HL-60 (cell line): Measurements from ENCODE around the gene ZBTB7C.

Source experiments
- DNase-seq, 2 experiments: peaks; one replicate each; pipeline ENCODE4 v3.0.0-alpha.2; 2010 to 2020; ENCODE audit warnings: low read depth in 1 of 2, low spot score in 1 of 2
- H3K27ac ChIP-seq: fragments of 250-450 bp; sonication (Bioruptor Pico); replicated peaks from 2 replicates; pipeline ENCODE4 v1.5.1; 2020; ENCODE audit warnings: mild to moderate bottlenecking, moderate library complexity
- H3K27me3 ChIP-seq: fragments of 250-450 bp; sonication (Bioruptor Pico); 2 replicates; pipeline ENCODE4 v1.5.1; 2021; ENCODE audit warnings: mild to moderate bottlenecking, moderate library complexity; ENCODE audit not compliant: insufficient read depth, poor library complexity, severe bottlenecking
- H3K4me3 ChIP-seq: replicated peaks from 2 replicates; pipeline ENCODE4 v1.5.1; 2011; ENCODE audit warnings: mild to moderate bottlenecking, control low read depth, low read length; ENCODE audit not compliant: insufficient read depth
- CTCF ChIP-seq: IDR thresholded peaks from one replicate; pipeline ENCODE4 v1.5.1; 2011; ENCODE audit warnings: low read length, control low read depth, inconsistent platforms; ENCODE audit not compliant: insufficient read depth
- GABPA ChIP-seq: IDR thresholded peaks from 2 replicates; pipeline ENCODE4 v1.6.1; 2012; ENCODE audit warnings: low read depth
- POLR2AphosphoS5 ChIP-seq: IDR thresholded peaks from 2 replicates; pipeline ENCODE4 v1.6.1; 2012; ENCODE audit warnings: low read depth
- REST ChIP-seq: IDR thresholded peaks from 2 replicates; pipeline ENCODE4 v1.6.1; 2012; ENCODE audit warnings: low read depth; ENCODE audit not compliant: insufficient replicate concordance
- SPI1 ChIP-seq: IDR thresholded peaks from 2 replicates; pipeline ENCODE4 v1.6.1; 2012; ENCODE audit warnings: low read depth, mild to moderate bottlenecking, borderline replicate concordance

The ZBTB7C gene

GRCh38 chr18:48310999-48311398 is 98.2 kb downstream of the ZBTB7C start:
- H3K27me3 ChIP-seq, result peaks cover 2% of the 10 kb centered on the region
- no peak for DNase-seq

GRCh38 chr18:48310353-48310752 is 98.8 kb downstream of the ZBTB7C start:
- TF ChIP-seq SPI1 (no peak), POLR2AphosphoS5 (no peak), REST (no peak), CTCF (no peak), GABPA (no peak)
- Histone ChIP-seq H3K27me3 (peaks cover 2% of the 10 kb centered on the region), H3K4me3 (no peak overlapping the region), H3K27ac (no peak overlapping the region)
- DNase-seq, result no peak

More at GRCh38 chr18:48310999-48311398, 98.2 kb downstream of the ZBTB7C start:
- Histone ChIP-seq H3K4me3 (no peak overlapping the region), H3K27ac (no peak overlapping the region)
- TF ChIP-seq CTCF, result no peak
- TF ChIP-seq GABPA, result no peak
- no peak for TF ChIP-seq POLR2AphosphoS5
- no peak for TF ChIP-seq SPI1
- no peak for TF ChIP-seq REST

GRCh38 chr18:48308755-48309575 is 100.2 kb downstream of the ZBTB7C start:
- Histone ChIP-seq H3K4me3 (no peak overlapping the region), H3K27ac (no peak overlapping the region), H3K27me3 (peaks cover 2% of the 10 kb centered on the region)
- TF ChIP-seq SPI1, result no peak
- no peak for TF ChIP-seq POLR2AphosphoS5
- no peak for TF ChIP-seq CTCF
- TF ChIP-seq REST, result no peak
- no peak for TF ChIP-seq GABPA
- no peak for DNase-seq
